Pancreas (tissue), 10 donors: ENCODE measurements around the gene SLC2A5. TPM values are rescaled to one million over a fixed set of nuclear protein-coding genes. Genes with fewer than 3 reads are reported as not detected.
"Not testable (repeated sequence)": the region's sequence is repeated elsewhere in the genome, so short reads cannot be mapped to it uniquely, and the experiment has no call there.

Experiments used
- ATAC-seq, 4 donors: fragments of 200-7000 bp; cut with Tn5 transposase; one replicate each; pipeline versions ENCODE4 v1.8.0 to v1.9.1; 2020; ENCODE audit warnings: mild to moderate bottlenecking in 4 of 4, moderate library complexity in 4 of 4
- DNase-seq, 6 donors: peaks; one replicate each; pipeline ENCODE4 v3.0.0-alpha.2; 2020
- FAIRE-seq: peaks from 2 replicates; lab custom pipeline; 2012; peaks lifted over from hg19 to GRCh38; lab: Jason Lieb, UNC
- H3K27ac ChIP-seq, 4 donors: fragments of 200-600 bp; sonication (generic); 1 replicate in 3 of 4; 2 replicates in 1 of 4; pipeline versions ENCODE4 v1.5.0 to v1.8.0; 2020
- H3K27me3 ChIP-seq, 4 donors: fragments of 200-600 bp; one replicate each; pipeline ENCODE4 v1.8.0; 2021
- H3K36me3 ChIP-seq, 3 donors: fragments of 200-600 bp; sonication (generic) in 1 of 3; one replicate each; pipeline versions ENCODE4 v1.5.0 to v1.8.0; 2020 to 2021
- H3K4me1 ChIP-seq, 3 donors: fragments of 200-600 bp; one replicate each; pipeline ENCODE4 v1.8.0; 2021
- H3K4me3 ChIP-seq, 4 donors: fragments of 200-600 bp; sonication (generic) in 2 of 4; one replicate each; pipeline versions ENCODE4 v1.5.0 to v1.8.0; 2020 to 2021
- H3K9me3 ChIP-seq, 4 donors: fragments of 200-600 bp; one replicate each; pipeline ENCODE4 v1.8.0; 2021
- WGBS, 2 donors: extraction: QIAGEN DNeasy Blood & Tissue Kit; methylation state at CpG; one replicate each; pipeline ENCODE4 v1.1.7; 2013; 5-methylcytosine and 5-hydroxymethylcytosine counted together
- intact Hi-C, 3 donors: fragments of 100-400 bp; cut with DNase I; formaldehyde crosslinking; loops; one replicate each; pipeline versions ENCODE4 v1.11.1 to v1.14.2; 2022
- polyA plus RNA-seq, 2 donors: library from polyadenylated mRNA; stranded (reverse); fragments of 200-250 nt; gene quantifications; one replicate each; pipeline ENCODE4 v1.2.3, GENCODE V29; 2013
- total RNA-seq, 6 donors: library from RNA; stranded (reverse); fragmentation: NEBNext Ultra II Directional in 4 of 6; extraction: Animal tissue kit (Norgen Biotek cat#: 25700) in 4 of 6; gene quantifications; one replicate each; pipeline versions ENCODE4 v1.2.1 to v1.2.4, GENCODE V29; 2021 to 2023
- TF ChIP-seq, protein P1 (sequence below), 4 donors: fragments of 200-600 bp; sonication (generic) in 3 of 4; IDR thresholded peaks; one replicate each; pipeline versions ENCODE4 v1.5.0 to v1.8.0; 2021; ENCODE audit warnings: antibody characterized with exemption in 4 of 4
- donor health status: healthy with polysubstance abuse.
- donor health status: DM: no; HTN: no; CAD: no; lungs with moderate emphysema.
- donor health status: DM: no; HTN: no; CAD: no.
- donor health status: control.
- donor health status: control.
- donor health status: Bipolar disorder and iron deficiency.
- donor health status: DM: yes; HTN: yes; CAD: no.
- donor health status: DM: no; HTN: no; CAD: no.
- donor health status: DM: no; HTN: no; CAD: no.
- donor health status: DM: yes; HTN: yes; CAD: no.

The SLC2A5 gene
- total and polyA plus RNA-seq, 8 donors = 0.14 to 4.4 (median 0.53) TPM

DNA sequence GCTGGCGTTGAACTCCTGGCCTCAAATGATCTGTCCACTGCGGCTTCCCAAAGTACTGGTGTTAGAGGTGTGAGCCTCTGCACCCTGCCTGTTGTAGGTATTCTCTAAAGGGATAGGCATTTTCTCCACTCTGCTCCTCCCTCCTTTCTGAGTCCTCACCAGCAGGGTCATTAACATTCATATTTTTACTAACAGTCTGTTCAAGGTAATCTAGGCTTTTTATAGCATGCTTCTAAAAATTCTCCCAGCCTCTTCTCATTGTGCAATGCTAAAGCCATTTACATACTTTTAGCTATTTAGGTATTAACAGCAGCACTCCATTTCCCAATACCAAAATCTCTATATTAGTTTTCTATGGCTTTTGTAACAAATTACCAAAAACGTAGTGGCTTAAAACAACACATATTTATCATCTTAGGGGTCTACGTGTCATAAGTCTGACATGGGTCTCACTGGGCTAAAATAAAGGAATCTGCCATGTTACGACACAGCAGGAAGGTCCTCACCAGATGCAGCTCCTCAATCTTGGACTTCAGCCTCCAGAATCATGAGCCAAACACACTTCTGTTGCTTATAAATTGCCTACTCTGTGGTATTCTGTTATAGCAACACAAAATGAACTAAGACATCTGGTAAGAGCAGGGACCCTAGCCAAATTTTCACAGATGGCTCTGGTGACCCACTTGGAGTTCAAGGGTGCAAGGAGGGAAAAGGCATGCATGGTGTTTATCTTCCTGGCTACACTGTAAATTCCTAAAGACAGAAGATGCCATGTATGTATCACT, 40.3 kb downstream of the SLC2A5 start:
- Histone ChIP-seq H3K4me1 (no peaks in the 10 kb centered on the region), H3K9me3 (no peaks in the 10 kb centered on the region), H3K27ac (no peak overlapping the region), H3K4me3 (no peak overlapping the region), H3K36me3 (no peaks in the 10 kb centered on the region), H3K27me3 (no peaks in the 10 kb centered on the region)
- intact Hi-C loops = no loop called here
- WGBS, 2 donors = 87 to 89% methylated on average over 5 of the region's 5 CpGs
- TF ChIP-seq, protein P1, sequence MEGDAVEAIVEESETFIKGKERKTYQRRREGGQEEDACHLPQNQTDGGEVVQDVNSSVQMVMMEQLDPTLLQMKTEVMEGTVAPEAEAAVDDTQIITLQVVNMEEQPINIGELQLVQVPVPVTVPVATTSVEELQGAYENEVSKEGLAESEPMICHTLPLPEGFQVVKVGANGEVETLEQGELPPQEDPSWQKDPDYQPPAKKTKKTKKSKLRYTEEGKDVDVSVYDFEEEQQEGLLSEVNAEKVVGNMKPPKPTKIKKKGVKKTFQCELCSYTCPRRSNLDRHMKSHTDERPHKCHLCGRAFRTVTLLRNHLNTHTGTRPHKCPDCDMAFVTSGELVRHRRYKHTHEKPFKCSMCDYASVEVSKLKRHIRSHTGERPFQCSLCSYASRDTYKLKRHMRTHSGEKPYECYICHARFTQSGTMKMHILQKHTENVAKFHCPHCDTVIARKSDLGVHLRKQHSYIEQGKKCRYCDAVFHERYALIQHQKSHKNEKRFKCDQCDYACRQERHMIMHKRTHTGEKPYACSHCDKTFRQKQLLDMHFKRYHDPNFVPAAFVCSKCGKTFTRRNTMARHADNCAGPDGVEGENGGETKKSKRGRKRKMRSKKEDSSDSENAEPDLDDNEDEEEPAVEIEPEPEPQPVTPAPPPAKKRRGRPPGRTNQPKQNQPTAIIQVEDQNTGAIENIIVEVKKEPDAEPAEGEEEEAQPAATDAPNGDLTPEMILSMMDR (IDR thresholded peaks at IDR 0.05) = no peak
- FAIRE-seq = no peak
- ATAC-seq = no peak
- DNase-seq = no peak

DNA sequence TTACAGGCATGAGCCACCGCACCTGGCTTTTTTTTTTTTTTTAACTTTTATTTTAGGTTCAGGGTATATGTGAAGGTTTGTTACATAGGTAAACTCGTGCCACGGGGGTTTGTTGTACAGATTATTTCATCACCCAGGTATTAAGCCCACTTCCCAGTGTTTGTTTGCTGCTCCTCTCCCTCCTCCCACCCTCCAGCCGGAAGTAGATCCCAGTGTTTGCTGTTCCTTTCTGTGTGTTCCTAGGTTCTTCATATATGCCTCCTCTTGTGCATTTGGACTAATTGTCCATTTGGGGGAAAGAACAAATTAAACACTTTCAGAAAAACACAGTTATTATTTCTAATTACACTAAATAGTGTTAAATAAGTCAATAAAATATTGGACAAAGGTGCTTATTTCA, 42.1 kb downstream of the SLC2A5 start:
- 76 to 77% methylated on average over 4 of the region's 4 CpGs for WGBS, 2 donors
- H3K9me3 ChIP-seq = no peaks in the 10 kb centered on the region
- no peak for FAIRE-seq
- intact Hi-C loops = no loop called here
- no peak overlapping the region for H3K27ac ChIP-seq
- no peaks in the 10 kb centered on the region for H3K4me1 ChIP-seq
- H3K4me3 ChIP-seq = no peak overlapping the region
- H3K27me3 ChIP-seq = no peaks in the 10 kb centered on the region
- no peak for DNase-seq
- ATAC-seq = no peak
- TF ChIP-seq, protein P1 (IDR thresholded peaks at IDR 0.05) = no peak
- no peaks in the 10 kb centered on the region for H3K36me3 ChIP-seq

DNA sequence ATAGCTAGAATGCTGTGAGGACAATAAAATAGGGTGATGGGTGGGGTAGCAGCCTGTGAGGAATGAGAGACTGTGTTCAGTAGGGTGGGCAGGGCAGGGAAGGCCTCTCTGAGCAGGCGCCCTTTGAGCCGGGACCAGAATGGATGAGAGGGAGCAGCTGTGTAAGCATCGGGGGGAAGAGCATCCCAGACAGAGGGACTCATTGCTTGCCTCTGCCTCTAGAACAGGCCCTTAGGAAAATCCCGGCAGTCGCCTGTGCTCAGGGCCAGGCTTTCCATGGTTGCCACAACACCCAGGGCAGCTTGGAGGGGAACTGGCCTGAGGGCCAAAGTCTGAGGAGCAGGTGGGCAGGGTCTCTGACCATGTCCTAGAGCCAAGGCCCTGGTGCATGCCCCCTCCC, 44.0 kb downstream of the SLC2A5 start:
- WGBS, 2 donors = 88 to 91% methylated on average over 5 of the region's 5 CpGs
- intact Hi-C loops = no loop called here
- Histone ChIP-seq H3K27ac (no peak overlapping the region), H3K36me3 (no peaks in the 10 kb centered on the region), H3K9me3 (no peaks in the 10 kb centered on the region), H3K4me3 (no peak overlapping the region), H3K27me3 (no peaks in the 10 kb centered on the region), H3K4me1 (no peaks in the 10 kb centered on the region)
- no peak for DNase-seq
- TF ChIP-seq, protein P1 (IDR thresholded peaks at IDR 0.05) = no peak
- no peak for ATAC-seq
- FAIRE-seq = no peak

DNA sequence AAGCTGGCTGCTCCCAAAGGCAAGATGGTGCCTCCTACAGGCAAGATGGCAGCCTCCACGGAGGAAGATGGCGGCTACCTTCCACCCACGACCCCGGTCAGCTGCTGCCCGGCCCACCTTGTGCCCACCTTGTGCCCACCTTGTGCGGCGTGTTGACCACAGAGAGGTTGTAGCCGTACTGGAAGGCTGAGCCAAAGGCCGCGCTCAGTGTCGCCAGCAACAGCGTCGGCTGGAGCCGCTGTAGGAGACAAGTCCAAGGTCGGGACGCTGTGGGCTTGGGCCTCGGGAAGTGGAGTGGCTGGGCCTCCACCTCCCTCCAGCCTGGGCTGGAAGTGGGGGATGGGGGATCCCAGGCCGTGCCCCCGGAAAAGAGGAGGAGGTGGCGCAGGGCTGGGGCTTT, 44.6 kb downstream of the SLC2A5 start:
- DNase-seq (no peak), FAIRE-seq (no peak), ATAC-seq (no peak)
- TF ChIP-seq, protein P1 (IDR thresholded peaks at IDR 0.05) = no peak
- no peaks in the 10 kb centered on the region for H3K36me3 ChIP-seq
- H3K27me3 ChIP-seq = no peaks in the 10 kb centered on the region
- intact Hi-C loops = no loop called here
- H3K9me3 ChIP-seq = no peaks in the 10 kb centered on the region
- no peak overlapping the region for H3K4me3 ChIP-seq
- H3K27ac ChIP-seq = no peak overlapping the region
- H3K4me1 ChIP-seq = no peaks in the 10 kb centered on the region
- 89 to 95% methylated on average over 20 of the region's 20 CpGs for WGBS, 2 donors

DNA sequence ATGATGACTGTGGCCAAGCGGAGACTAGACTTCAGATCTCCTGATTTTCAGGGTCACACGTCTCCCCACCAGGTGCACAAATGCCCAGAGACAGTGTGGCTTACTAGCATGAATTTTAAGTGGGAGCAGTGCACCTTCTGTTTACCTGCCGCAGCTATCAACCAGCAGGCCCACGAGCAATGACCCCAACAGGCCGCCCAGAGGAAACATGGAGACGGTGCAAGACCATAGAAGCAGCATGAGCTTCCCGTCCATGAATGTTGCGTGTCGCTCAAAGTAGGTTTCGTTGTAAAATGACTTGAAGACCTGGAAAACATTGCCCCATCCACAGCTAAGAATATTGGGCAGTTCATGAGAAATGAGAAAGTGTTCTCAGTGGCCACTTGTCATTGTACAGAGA, 46.7 kb downstream of the SLC2A5 start:
- Histone ChIP-seq H3K27ac (peak overlapping the region in 1 of 4 donors; percentile 36), H3K4me1 (no peaks in the 10 kb centered on the region), H3K4me3 (no peak overlapping the region), H3K27me3 (no peaks in the 10 kb centered on the region), H3K36me3 (no peaks in the 10 kb centered on the region), H3K9me3 (no peaks in the 10 kb centered on the region)
- intact Hi-C loops = no loop called here
- TF ChIP-seq, protein P1 (IDR thresholded peaks at IDR 0.05) = no peak
- ATAC-seq = peak in 1 of 4 donors; percentile 9
- WGBS, 2 donors = 81 to 84% methylated on average over 10 of the region's 10 CpGs
- no peak for FAIRE-seq
- DNase-seq = no peak

DNA sequence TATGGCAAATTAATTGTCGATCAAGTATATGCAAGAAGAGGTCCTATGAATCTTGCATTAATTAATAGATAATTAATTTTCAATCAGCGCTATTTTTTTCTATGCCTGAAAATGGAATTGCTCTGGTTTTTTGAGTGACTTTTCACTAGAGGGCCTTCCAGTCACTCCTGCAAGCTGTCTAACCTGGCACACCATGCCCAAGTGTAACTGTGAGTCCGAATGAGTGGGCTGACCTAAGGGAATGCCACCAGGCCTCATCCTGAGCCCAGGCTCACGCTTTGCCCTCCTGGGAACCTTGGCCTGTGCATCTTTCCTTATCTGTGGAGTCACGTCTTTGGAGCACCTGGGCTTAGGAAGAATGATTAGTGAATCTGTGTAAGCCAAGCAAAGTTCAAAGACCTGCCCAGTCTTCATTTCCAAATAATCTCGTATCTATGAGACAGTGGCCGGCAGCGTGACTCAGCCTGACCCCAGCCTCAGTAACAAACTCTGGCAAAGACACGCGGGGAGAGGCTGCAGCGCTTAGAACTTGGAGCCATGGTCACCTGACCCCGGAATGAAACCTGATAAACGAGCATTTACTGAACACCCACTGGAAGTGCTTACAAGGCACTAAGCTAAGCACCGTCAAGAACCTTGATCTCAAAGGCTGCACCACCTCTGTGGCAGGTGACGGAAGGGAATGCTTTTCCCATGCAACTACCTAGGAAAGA, 47.3 kb downstream of the SLC2A5 start:
- DNase-seq (peak in 2 of 6 donors; percentile 16 to 43), ATAC-seq (peak; percentile 75 to 95 (median 88))
- WGBS, 2 donors = 36 to 38% methylated on average over 12 to 14 of the region's 15 CpGs
- H3K27me3 ChIP-seq, FAIRE-seq, intact Hi-C loops, H3K27ac ChIP-seq, H3K4me1 ChIP-seq, H3K36me3 ChIP-seq, H3K4me3 ChIP-seq, H3K9me3 ChIP-seq: not testable (repeated sequence)
